Measurements from ENCODE around the gene DOCK7. TPM values are rescaled to one million over a fixed set of nuclear protein-coding genes. Genes with fewer than 3 reads are reported as not detected.

DOCK7 gene
- polyA plus RNA-seq, 1 experiment: 79.6 TPM

DNA sequence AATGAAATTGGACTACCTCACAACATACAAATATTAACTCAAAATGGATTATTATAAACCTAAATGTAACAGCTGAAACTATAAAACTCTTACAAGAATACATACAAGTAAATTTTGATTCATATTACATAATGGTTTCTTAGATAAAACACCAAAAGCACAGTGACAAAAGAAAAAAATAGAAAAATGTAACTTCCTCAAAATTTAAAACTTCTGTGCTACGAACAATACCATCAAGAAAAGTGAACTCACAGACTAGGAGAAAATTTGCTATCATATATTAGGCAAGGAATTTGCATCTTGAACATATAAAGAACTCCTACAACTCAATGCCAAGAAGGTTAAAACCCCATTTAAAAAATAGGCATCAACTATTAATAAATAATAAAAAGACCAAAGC lies 59.7 kb downstream of the DOCK7 start:
- H3K27me3 ChIP-seq (ENCODE audit: control insufficient read depth, insufficient read depth, low read length): no peaks in the 10 kb centered on the region
- ChIA-PET POLR2A (no interaction called here), CTCF (interaction anchor here (1.0 kb wide), 1 partner anchor 118 kb away, joined by 3 read pairs; no protein-coding TSS in a partner anchor)
- no peak overlapping the region for H3K27ac ChIP-seq (ENCODE audit: low read depth, low read length)
- H3K9me3 ChIP-seq (ENCODE audit: control insufficient read depth, insufficient read depth, low read length): no peaks in the 10 kb centered on the region
- no peak overlapping the region for H3K4me3 ChIP-seq (ENCODE audit: low read depth, low read length)
- TF ChIP-seq, protein P1, sequence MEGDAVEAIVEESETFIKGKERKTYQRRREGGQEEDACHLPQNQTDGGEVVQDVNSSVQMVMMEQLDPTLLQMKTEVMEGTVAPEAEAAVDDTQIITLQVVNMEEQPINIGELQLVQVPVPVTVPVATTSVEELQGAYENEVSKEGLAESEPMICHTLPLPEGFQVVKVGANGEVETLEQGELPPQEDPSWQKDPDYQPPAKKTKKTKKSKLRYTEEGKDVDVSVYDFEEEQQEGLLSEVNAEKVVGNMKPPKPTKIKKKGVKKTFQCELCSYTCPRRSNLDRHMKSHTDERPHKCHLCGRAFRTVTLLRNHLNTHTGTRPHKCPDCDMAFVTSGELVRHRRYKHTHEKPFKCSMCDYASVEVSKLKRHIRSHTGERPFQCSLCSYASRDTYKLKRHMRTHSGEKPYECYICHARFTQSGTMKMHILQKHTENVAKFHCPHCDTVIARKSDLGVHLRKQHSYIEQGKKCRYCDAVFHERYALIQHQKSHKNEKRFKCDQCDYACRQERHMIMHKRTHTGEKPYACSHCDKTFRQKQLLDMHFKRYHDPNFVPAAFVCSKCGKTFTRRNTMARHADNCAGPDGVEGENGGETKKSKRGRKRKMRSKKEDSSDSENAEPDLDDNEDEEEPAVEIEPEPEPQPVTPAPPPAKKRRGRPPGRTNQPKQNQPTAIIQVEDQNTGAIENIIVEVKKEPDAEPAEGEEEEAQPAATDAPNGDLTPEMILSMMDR (IDR thresholded peaks at IDR 0.05; ENCODE audit: low read depth, low read length): no peak
- DNase-seq (ENCODE audit: low read depth, low spot score): no peak

DNA sequence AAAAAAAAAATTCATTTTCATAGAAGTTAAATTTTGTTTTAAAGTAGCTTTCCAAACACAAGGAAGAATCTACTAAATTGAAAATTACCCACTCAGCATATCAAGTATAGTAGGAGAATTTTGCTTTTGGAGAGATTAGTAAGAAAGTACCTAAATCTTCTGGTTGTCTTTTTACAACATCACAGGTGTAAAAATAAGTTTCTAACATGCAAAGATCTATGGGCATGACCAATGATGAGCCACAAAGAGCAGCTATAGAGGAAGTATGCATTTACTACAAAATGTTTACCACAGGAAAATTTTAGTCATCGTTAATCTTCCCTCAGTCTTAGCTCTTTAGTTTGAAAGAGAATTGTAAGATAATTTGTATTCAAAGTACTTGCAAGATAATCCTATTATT lies 62.8 kb downstream of the DOCK7 start:
- Histone ChIP-seq H3K27ac (ENCODE audit: low read depth, low read length) (no peak overlapping the region), H3K27me3 (ENCODE audit: control insufficient read depth, insufficient read depth, low read length) (no peaks in the 10 kb centered on the region), H3K9me3 (ENCODE audit: control insufficient read depth, insufficient read depth, low read length) (no peaks in the 10 kb centered on the region), H3K4me3 (ENCODE audit: low read depth, low read length) (no peak overlapping the region)
- no peak for DNase-seq (ENCODE audit: low read depth, low spot score)
- POLR2A ChIA-PET: interaction anchor here (0.6 kb wide), 2 partner anchors 65 to 110 kb away, joined by 3 to 4 read pairs; no protein-coding TSS in a partner anchor
- CTCF ChIA-PET: interaction anchor here (0.7 kb wide), 1 partner anchor 95 kb away, joined by 4 read pairs; no protein-coding TSS in a partner anchor
- TF ChIP-seq, protein P1 (IDR thresholded peaks at IDR 0.05; ENCODE audit: low read depth, low read length): no peak

DNA sequence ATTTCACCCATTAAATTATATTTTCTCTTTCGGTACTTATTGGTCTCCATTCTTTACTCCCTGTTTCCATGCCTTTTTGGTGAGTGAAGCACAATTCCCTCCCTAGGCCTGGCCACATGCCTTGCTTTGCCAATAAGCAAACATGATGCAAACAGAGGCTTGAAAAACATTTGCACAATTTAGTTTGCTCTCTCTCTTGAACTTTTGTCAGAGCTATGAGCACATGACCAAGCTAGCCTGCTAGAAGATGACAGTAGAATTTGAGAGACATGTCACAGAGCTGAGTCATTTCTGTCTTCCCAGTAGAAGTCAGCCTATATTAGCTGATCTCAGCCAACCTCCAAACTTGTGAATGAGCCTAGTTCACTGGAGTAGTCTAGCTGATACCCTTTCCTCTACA lies 66.3 kb downstream of the DOCK7 start:
- POLR2A ChIA-PET: no interaction called here

DNA sequence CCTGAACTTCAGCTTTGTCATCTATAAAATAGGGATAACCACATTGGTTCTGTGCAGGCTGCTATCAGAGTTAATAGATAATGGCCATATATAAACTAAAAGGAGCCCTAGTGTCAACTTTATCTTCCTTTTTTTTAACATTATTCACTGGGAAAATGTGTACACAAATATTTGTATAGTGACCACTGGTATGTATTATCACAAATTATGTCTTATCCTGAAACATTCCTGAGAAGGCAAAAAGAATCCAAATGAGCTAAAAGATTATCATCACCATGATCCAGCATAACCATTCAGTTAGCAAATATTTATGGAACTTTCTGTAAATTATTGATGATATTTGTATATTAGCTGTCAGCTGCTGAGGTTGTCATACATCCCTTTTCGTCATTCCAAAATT lies 74.3 kb downstream of the DOCK7 start:
- H3K27ac ChIP-seq (ENCODE audit: low read depth, low read length): no peak overlapping the region
- TF ChIP-seq, protein P1 (IDR thresholded peaks at IDR 0.05; ENCODE audit: low read depth, low read length): no peak
- CTCF ChIA-PET: interaction anchor here (1.1 kb wide), 1 partner anchor 84 kb away, joined by 4 read pairs; no protein-coding TSS in a partner anchor
- DNase-seq (ENCODE audit: low read depth, low spot score): no peak
- no peaks in the 10 kb centered on the region for H3K27me3 ChIP-seq (ENCODE audit: control insufficient read depth, insufficient read depth, low read length)
- no peak overlapping the region for H3K4me3 ChIP-seq (ENCODE audit: low read depth, low read length)
- H3K9me3 ChIP-seq (ENCODE audit: control insufficient read depth, insufficient read depth, low read length): no peaks in the 10 kb centered on the region
- POLR2A ChIA-PET: no interaction called here

More for the DNA sequence above, 66.3 kb downstream of the DOCK7 start:
- peak; percentile 50 for DNase-seq (ENCODE audit: low read depth, low spot score)
- H3K4me3 ChIP-seq (ENCODE audit: low read depth, low read length): no peak overlapping the region
- CTCF ChIA-PET: interaction anchor here (1.1 kb wide), 2 partner anchors 114 to 125 kb away, joined by 3 to 4 read pairs; no protein-coding TSS in a partner anchor
- TF ChIP-seq, protein P1 (IDR thresholded peaks at IDR 0.05; ENCODE audit: low read depth, low read length): no peak
- H3K9me3 ChIP-seq (ENCODE audit: control insufficient read depth, insufficient read depth, low read length): no peaks in the 10 kb centered on the region
- H3K27me3 ChIP-seq (ENCODE audit: control insufficient read depth, insufficient read depth, low read length): no peaks in the 10 kb centered on the region
- H3K27ac ChIP-seq (ENCODE audit: low read depth, low read length): peak overlapping the region; percentile 47

DNA sequence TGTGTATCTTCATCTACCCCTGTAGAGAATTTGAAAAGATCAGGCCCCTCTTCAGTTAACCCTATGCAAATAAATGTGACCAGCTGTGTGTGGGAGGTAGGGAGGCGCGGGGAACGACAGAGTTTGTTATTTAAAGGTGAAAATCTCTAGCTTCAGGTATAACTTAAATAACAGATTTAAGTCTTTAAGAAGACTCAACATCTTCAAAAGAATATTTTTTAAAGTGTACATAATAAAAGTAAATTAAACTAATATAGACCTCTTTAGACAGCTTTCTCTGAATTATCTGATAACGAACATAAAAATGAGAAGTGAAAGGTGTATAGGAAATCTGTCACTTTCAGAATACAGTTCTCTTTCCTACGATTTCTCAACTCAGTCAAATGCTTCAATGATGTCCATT lies 74.9 kb downstream of the DOCK7 start:
- ChIA-PET CTCF (interaction anchor here (1.1 kb wide), 1 partner anchor 83 kb away, joined by 4 read pairs; no protein-coding TSS in a partner anchor), POLR2A (no interaction called here)
- TF ChIP-seq, protein P1 (IDR thresholded peaks at IDR 0.05; ENCODE audit: low read depth, low read length): no peak
- H3K27me3 ChIP-seq (ENCODE audit: control insufficient read depth, insufficient read depth, low read length): no peaks in the 10 kb centered on the region
- H3K27ac ChIP-seq (ENCODE audit: low read depth, low read length): no peak overlapping the region
- H3K4me3 ChIP-seq (ENCODE audit: low read depth, low read length): no peak overlapping the region
- no peaks in the 10 kb centered on the region for H3K9me3 ChIP-seq (ENCODE audit: control insufficient read depth, insufficient read depth, low read length)
- no peak for DNase-seq (ENCODE audit: low read depth, low spot score)

Data from AG04450 (cell line).